ENCODE measurements around the gene LPO.

The LPO gene

GRCh38 chr17:58264407-58265103 lies 26.2 kb downstream of the LPO start:
- no peak for DNase-seq

GRCh38 chr17:58265271-58265670 lies 26.9 kb downstream of the LPO start:
- DNase-seq, result peak; percentile 43

- no peak for DNase-seq
Observed at GRCh38 chr17:58265902-58266875, 27.8 kb downstream of the LPO start.

- DNase-seq, result no peak
Observed at GRCh38 chr17:58267347-58268324, 29.3 kb downstream of the LPO start.

- no peak for DNase-seq
Observed at GRCh38 chr17:58268326-58268725, 29.9 kb downstream of the LPO start.

- no peak for DNase-seq
Observed at GRCh38 chr17:58268774-58269556, 30.6 kb downstream of the LPO start.

- no peak for DNase-seq
Observed at GRCh38 chr17:58269557-58270291, 31.3 kb downstream of the LPO start.

- no peak for DNase-seq
Observed at GRCh38 chr17:58270476-58271215, 32.3 kb downstream of the LPO start.

GRCh38 chr17:58271216-58271931 lies 33.0 kb downstream of the LPO start:
- peak; percentile 35 for DNase-seq

GRCh38 chr17:58272367-58273280 lies 34.2 kb downstream of the LPO start:
- peak; percentile 8 for DNase-seq

- DNase-seq, result peak; percentile 40
Observed at GRCh38 chr17:58273453-58274104, 35.2 kb downstream of the LPO start.

- DNase-seq, result no peak
Observed at GRCh38 chr17:58275417-58275816, 37.0 kb downstream of the LPO start.

GRCh38 chr17:58276423-58276822 lies 38.0 kb downstream of the LPO start:
- no peak for DNase-seq

- peak; percentile 66 for DNase-seq
Observed at GRCh38 chr17:58277107-58277801, 38.9 kb downstream of the LPO start.

- DNase-seq, result no peak
Observed at GRCh38 chr17:58277802-58278595, 39.6 kb downstream of the LPO start.

GRCh38 chr17:58278661-58279015 lies 40.3 kb downstream of the LPO start:
- DNase-seq, result no peak
